Panc1 (cell line): ENCODE data around the gene HOMER1. TPM values are rescaled to one million over a fixed set of nuclear protein-coding genes. Genes with fewer than 3 reads are reported as not detected.

Experiments
- ATAC-seq: fragments of 200-7000 bp; cut with Tn5 transposase; 2 replicates; pipeline ENCODE4 v1.9.1; 2020; ENCODE audit warnings: mild to moderate bottlenecking, moderate library complexity
- BruUV-seq: library from RNA; stranded (reverse); fragments of 400-500 nt; replicated peaks from 2 replicates; lab custom pipeline; 2021; lab: Mats Ljungman, UMichigan
- CTCF ChIA-PET: fragments of 300-600 bp; sonication (Branson Sonifier 250); formaldehyde crosslinking; loops from one replicate; lab custom pipeline; 2022; ENCODE audit warnings: antibody characterized with exemption; lab: Charles Lee
- POLR2A ChIA-PET: fragments of 300-600 bp; sonication (Branson Sonifier 250); formaldehyde crosslinking; loops from one replicate; lab custom pipeline; 2022; ENCODE audit warnings: antibody characterized with exemption; lab: Charles Lee
- DNase-seq: peaks from one replicate; pipeline ENCODE4 v3.0.0-alpha.2; 2010; ENCODE audit warnings: low read depth, low spot score
- H3K27ac ChIP-seq: 2 replicates; pipeline ENCODE4 v1.5.1; 2011; ENCODE audit warnings: mild to moderate bottlenecking, low read length, inconsistent platforms
- H3K27me3 ChIP-seq: fragments of 200-500 bp; sonication (Bioruptor generic); 2 replicates; pipeline ENCODE4 v1.6.0; 2014; ENCODE audit warnings: low read length, inconsistent platforms; ENCODE audit not compliant: control insufficient read depth, insufficient read depth
- H3K36me3 ChIP-seq: fragments of 200-500 bp; sonication (Bioruptor generic); 2 replicates; pipeline ENCODE4 v1.5.1; 2014; ENCODE audit warnings: inconsistent platforms, mild to moderate bottlenecking, low read length, moderate library complexity; ENCODE audit not compliant: control insufficient read depth, insufficient read depth
- H3K4me1 ChIP-seq: 2 replicates; pipeline ENCODE4 v1.5.1; 2011; ENCODE audit warnings: inconsistent platforms, mild to moderate bottlenecking, low read length, moderate library complexity; ENCODE audit not compliant: control insufficient read depth, insufficient read depth
- H3K4me3 ChIP-seq, 2 experiments: 2 replicates each; pipeline ENCODE4 v1.5.1; 2011 to 2012; ENCODE audit warnings: low read depth in 2 of 2, low read length in 2 of 2, mild to moderate bottlenecking in 2 of 2, inconsistent platforms in 1 of 2, moderate library complexity in 1 of 2
- H3K9me3 ChIP-seq: fragments of 200-500 bp; sonication (Bioruptor generic); 2 replicates; pipeline ENCODE4 v1.5.1; 2014; ENCODE audit warnings: low read depth, mild to moderate bottlenecking, inconsistent platforms, low read length, moderate library complexity; ENCODE audit not compliant: control insufficient read depth, insufficient read depth
- CTCF ChIP-seq: fragments of 450-650 bp; IDR thresholded peaks from 2 replicates; pipeline ENCODE4 v1.5.1; 2017; ENCODE audit warnings: mild to moderate bottlenecking
- POLR2AphosphoS5 ChIP-seq: IDR thresholded peaks from 2 replicates; pipeline ENCODE4 v1.6.1; 2012; ENCODE audit warnings: mild to moderate bottlenecking, low read depth, low read length, moderate library complexity
- REST ChIP-seq, 2 experiments: IDR thresholded peaks; 2 replicates each; pipeline ENCODE4 v1.6.1; 2011 to 2012; ENCODE audit warnings: low read depth in 2 of 2, control low read depth in 1 of 2, low read length in 1 of 2, mild to moderate bottlenecking in 1 of 2, moderate library complexity in 1 of 2; ENCODE audit not compliant: insufficient read depth in 1 of 2
- SIN3A ChIP-seq: IDR thresholded peaks from 2 replicates; pipeline ENCODE4 v1.6.1; 2012; ENCODE audit warnings: low read depth, mild to moderate bottlenecking, low read length, moderate library complexity, borderline replicate concordance; ENCODE audit not compliant: insufficient read depth
- TCF7L2 ChIP-seq: IDR thresholded peaks from 2 replicates; pipeline ENCODE4 v1.6.1; 2011; ENCODE audit warnings: mild to moderate bottlenecking, low read depth, low read length, inconsistent platforms
- in situ Hi-C: cut with HindIII; loops from 2 replicates; pipeline ENCODE4 v1.10.0; 2016; ENCODE audit warnings: low sequenced_read_pairs, low pct_unique_long_range_greater_than_20kb
- intact Hi-C: fragments of 100-400 bp; cut with micrococcal nuclease; formaldehyde crosslinking; loops from one replicate; pipeline ENCODE4 v1.10.0; 2022; ENCODE audit not compliant: unreplicated experiment
- total RNA-seq: library from RNA; stranded (reverse); gene quantifications from one replicate; pipeline ENCODE4 v1.2.1, GENCODE V29; 2021; ENCODE audit not compliant: unreplicated experiment

The HOMER1 gene
- total RNA-seq, 1 experiment from 2014 or later = 19.6 TPM

DNA sequence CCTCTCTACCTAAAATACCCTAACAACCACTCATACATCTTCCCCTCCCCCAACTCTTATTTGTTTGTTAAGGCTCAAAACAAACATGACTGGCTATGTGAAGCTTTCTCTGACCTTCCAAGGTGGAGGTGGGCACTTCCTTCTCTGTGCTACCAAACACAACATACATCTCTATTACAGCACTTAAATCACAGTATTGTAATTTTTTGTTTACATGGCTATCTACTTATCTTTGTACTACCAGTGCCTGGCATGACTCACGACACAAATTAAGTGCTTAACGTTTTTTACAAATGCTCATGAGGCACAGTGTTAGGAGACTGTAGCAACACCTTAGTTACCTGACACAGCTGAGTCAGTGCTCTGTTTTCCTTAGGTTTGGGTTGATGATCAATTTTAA, 18.6 kb downstream of the HOMER1 start:
- CTCF ChIA-PET = no interaction called here
- TF ChIP-seq POLR2AphosphoS5 = no peak
- TF ChIP-seq CTCF = no peak
- no peak for TF ChIP-seq REST (IDR thresholded peaks at IDR 0.05; ENCODE audit: insufficient read depth in 1 of 2, low read depth in 2 of 2, low read length in 1 of 2)
- no peak for TF ChIP-seq SIN3A
- peak; percentile 60 for ATAC-seq

GRCh38 chr5:79493596-79494345, 20.2 kb downstream of the HOMER1 start:
- ATAC-seq = no peak
- ChIA-PET CTCF (no interaction called here), POLR2A (interaction anchor here (0.6 kb wide), 1 partner anchor 76 kb away, joined by 4 read pairs; no protein-coding TSS in a partner anchor)
- BruUV-seq = no TSS peak
- no peaks in the 10 kb centered on the region for H3K27me3 ChIP-seq
- H3K9me3 ChIP-seq = no peaks in the 10 kb centered on the region
- H3K36me3 ChIP-seq = no peaks in the 10 kb centered on the region
- no peak overlapping the region for H3K27ac ChIP-seq
- in situ Hi-C loops = no loop called here
- intact Hi-C loops = no loop called here
- DNase-seq = no peak
- TF ChIP-seq TCF7L2 (no peak), SIN3A (no peak), POLR2AphosphoS5 (no peak), CTCF (no peak), REST (IDR thresholded peaks at IDR 0.05; ENCODE audit: insufficient read depth in 1 of 2, low read depth in 2 of 2, low read length in 1 of 2) (no peak)
- H3K4me1 ChIP-seq = peaks cover 11% of the 10 kb centered on the region; the same call in 1 of the 2 replicates
- H3K4me3 ChIP-seq = no peak overlapping the region

More for the DNA sequence above, 18.6 kb downstream of the HOMER1 start:
- no peak for DNase-seq
- in situ Hi-C loops (no loop called here), intact Hi-C loops (no loop called here)
- H3K27ac ChIP-seq = no peak overlapping the region
- H3K27me3 ChIP-seq = no peaks in the 10 kb centered on the region
- POLR2A ChIA-PET = no interaction called here
- no TSS peak for BruUV-seq
- no peaks in the 10 kb centered on the region for H3K36me3 ChIP-seq
- no peaks in the 10 kb centered on the region for H3K9me3 ChIP-seq
- no peak overlapping the region for H3K4me3 ChIP-seq
- peaks cover 11% of the 10 kb centered on the region; the same call in 1 of the 2 replicates for H3K4me1 ChIP-seq
